Left forelimb (tissue), 1 donor: ENCODE results near the gene MDFIC.
A peak's percentile ranks its signal among the peaks of the same experiment; 100 is the strongest.
"Not testable (repeated sequence)": the region's sequence is repeated elsewhere in the genome, so short reads cannot be mapped to it uniquely, and the experiment has no call there.

Source experiments
- DNase-seq: peaks from one replicate; pipeline ENCODE4 v3.0.0-alpha.2; 2018; ENCODE audit warnings: low spot score

MDFIC gene

DNA sequence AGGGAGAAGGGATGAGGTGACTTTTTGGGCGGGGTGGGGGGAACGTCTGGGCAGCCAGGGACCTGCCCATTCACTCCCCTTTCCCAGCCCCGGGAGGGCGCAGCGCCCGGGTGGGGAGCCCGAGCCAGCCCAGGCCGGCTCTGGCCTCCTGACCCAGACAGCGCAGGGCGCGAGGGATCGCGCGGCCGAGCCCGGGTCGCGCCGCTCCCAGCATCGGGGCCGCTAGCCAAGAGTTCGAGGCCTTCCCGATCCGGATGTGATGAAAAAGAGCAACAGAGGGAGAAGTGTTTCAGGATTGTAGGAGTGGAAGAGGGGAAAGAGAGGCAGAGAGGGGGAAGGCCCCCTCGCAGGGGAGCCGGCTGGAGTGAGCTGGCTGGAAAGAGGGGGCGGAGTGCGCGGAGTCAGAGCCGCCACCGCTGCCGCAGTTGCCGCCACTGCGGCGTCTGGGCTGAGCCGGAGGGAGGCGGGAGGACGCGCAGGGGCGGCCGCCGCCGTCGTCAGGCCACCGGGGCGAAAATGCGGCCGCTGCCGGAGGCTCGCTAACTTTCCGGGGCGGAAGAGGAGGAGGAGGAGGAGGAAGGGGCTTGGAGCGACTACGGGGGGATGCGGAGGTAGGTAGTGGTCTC lies at the start of gene MDFIC:
Gene MDFIC, plus strand, starts transcription at position 69 of the 626 bp plus-strand sequence. CDS start 940 bp downstream, outside the sequence.
- DNase-seq = peak; percentile 86

DNA sequence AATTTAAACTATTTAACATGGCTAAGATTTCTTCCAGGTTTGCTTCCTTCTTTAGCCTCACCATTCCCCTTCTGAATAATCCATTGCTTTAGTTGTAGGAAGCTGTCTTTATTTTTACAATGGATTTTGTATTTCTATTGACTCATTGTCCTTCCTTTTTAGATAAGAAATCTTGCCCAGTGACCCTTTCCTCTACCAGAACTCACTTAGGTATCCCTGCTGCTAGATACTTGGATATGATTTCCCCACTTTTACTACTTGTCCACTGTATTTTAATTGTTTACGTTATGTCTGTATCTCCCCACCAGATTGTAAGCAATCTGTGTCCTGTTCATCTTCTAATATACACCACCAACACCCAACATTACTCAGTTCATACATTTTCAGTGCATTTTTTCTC lies 47.7 kb upstream of the MDFIC start:
- DNase-seq = no peak

DNA sequence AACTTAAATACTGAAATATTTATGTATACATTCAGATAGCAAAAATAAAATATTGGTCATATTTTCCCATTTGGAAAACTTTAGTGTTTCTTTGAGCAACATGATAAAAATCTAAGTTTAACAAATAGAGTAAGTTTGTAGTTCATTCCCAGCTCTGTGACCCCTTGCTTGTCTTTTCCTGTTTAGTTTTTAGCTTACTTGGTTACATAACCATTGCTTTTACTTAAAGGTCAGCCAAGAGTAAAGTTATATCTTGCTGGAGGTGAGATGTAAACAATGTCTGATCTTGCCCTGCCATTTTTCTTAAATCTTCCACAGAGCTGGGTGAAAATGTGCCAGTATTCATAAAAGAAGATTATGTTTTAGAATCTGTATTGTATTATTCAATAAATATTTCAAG lies 46.7 kb upstream of the MDFIC start:
- DNase-seq = no peak

DNA sequence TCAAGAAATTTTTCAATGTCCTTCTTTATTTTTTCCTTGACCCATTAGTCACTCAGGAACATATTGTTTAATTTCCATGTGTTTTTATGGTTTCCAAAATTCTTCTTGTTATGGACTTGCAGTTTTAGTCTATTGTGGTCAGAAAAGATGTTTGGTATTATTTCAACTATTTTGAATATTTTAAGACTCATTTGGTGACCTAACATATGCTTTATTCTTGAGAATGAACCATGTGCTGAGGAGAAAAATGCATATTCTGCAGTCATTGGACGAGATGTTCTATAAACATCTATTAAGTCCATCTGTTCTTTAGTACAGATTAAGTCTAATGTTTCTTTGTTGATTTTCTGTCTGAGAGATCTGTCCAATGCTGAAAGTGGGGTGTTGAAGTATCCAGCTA lies 42.3 kb upstream of the MDFIC start:
- no peak for DNase-seq

- DNase-seq = no peak
Observed at GRCh38 chr7:114885836-114886235, 36.1 kb upstream of the MDFIC start.

GRCh38 chr7:114886241-114886640 lies 35.7 kb upstream of the MDFIC start:
- DNase-seq = no peak

- not testable (repeated sequence) for DNase-seq
Observed at GRCh38 chr7:114889116-114889515, 32.8 kb upstream of the MDFIC start.

- no peak for DNase-seq
Observed at GRCh38 chr7:114889646-114890285, 32.1 kb upstream of the MDFIC start.

DNA sequence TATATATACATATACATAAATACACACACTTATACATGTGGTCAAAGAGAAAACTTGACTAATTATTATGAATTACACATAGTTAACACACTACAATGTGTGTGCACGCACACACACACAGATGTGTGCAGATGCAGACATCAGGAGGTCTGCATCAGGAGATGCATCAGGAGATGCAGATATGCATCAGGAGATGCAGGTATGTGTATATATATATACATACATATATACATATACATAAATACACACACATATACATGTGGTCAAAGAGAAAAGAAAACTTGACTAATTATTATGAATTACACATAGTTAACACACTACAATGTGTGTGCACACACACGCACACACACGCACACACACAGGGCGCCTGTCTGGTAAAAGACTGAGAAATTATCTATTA lies 31.3 kb upstream of the MDFIC start:
- no peak for DNase-seq

DNA sequence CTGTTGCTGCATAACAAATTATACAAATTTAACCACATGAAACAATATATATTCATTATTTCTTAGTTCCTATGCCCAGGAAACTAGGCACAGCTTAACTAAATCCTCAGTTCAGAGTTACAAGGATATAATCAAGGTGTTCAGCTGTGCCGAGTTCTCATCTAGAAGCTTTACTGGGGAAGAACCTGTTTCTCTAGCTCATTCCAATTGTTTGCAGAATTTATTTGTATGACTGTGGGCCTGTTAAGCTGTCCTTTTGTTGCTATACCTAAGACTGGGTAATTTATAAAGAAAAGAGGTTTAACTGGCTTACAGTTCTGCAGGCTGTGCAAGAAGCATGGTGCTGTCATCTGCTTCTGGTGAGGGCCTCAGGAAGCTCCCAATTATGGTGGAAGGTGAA lies 21.8 kb upstream of the MDFIC start:
- DNase-seq = no peak

GRCh38 chr7:114901771-114902170 lies 20.1 kb upstream of the MDFIC start:
- DNase-seq = no peak

DNA sequence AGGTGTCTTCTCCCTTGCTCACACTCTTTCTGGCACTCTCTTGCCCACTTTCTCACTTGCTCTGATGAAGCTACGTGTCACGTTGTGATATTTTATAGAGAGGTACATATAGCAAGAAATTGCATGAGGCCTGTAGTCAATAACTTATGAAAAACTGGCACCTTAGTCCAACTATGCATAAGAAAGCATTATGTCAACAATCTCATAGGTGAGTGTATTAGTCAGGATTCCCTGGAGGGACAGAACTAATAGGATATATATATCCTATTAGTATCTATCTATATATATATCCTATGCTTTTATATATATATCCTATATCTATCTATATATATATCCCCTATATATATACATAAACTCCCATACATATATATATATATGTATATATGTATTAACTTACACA lies 18.8 kb upstream of the MDFIC start:
- DNase-seq = no peak

- no peak for DNase-seq
Observed at GRCh38 chr7:114910787-114911186, 11.1 kb upstream of the MDFIC start.

- no peak for DNase-seq
Observed at GRCh38 chr7:114911411-114911810, 10.5 kb upstream of the MDFIC start.

- no peak for DNase-seq
Observed at GRCh38 chr7:114916261-114916892, 5.5 kb upstream of the MDFIC start.

DNA sequence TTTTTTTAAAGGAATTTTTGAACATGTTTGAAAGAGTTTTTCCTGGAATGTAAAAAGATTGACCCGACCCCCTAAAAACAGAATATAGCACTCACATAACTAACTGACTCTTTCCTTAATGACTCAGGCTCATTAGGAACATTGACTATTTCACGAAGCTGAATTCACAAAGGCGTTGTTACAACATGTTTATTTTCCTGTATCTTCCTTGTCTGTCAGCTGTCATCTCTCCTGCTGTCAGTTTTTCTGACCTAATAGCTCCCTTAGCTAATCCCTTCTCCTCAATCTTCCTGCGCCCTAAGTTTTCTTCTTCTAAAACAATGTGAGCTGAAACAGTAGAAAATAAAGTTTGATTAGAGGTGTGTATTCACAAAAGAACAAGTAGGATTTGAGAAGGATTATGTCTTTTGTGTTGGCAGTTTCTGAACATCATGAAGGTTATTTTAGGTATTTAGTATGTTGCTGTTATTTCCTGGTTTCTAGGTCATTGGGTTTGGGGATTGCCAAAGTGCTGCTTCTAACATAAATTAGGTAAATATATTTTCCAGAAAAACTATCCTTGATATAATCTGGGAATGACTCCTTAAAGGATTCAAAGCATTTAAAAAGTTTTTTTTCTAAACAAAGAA lies 4.6 kb upstream of the MDFIC start:
- DNase-seq = no peak

GRCh38 chr7:114919587-114919986 lies 2.3 kb upstream of the MDFIC start:
- DNase-seq = no peak

- DNase-seq = no peak
Observed at GRCh38 chr7:114921631-114922025, 266 bp upstream of the MDFIC start.

- DNase-seq = peak; percentile 82
Observed at GRCh38 chr7:114922652-114923402, 933 bp downstream of the MDFIC start.

- DNase-seq = no peak
Observed at GRCh38 chr7:114923403-114923713, 1.5 kb downstream of the MDFIC start.

DNA sequence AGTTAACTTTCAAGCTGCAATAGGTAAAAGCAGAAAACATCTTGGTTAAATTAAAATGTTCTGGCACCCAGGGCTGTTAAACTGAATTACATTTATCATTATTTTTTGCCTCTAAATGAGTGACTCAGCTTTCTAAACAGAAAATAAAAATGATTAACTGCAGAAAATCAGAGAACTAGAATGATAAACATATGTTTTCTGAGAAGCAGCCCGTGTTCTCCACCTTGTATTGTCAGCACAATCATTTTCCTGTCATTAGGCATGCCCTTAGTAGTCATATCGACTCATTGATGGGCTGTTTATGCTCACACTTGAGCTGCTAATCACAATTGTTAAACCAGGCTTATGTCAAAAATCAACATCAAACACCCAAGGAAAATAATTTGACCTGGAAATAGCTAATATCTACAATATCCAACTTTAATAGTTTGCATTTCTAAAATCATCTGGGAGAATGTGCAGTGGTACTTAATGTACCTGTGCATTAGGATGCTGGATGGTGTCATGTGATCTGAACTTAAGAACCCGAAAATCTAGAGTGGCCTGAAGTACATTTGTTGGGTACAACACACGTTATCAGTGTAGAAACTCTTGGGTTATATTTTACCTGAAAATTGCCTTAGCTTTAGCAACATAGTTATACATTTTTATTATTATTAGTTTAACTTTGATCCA lies 2.3 kb downstream of the MDFIC start:
- DNase-seq = no peak

DNA sequence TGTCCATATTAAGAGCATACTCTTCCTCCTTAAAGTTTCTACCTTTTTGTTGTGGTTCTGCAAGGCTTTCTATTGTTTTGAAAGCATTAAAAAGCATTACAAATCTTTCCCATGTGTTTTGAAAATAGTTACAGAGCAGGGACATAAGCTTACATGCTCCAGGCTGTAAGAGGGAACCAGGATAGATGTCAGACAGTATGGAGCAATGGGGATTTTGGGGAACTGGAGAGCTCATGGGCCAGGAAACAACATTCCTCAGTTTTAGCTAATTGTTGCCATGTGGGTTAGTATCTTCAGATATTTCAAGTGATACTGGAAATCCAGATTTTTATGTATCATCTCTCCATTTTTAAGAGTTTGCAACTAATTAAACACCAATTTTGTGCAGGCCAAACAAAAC lies 3.5 kb downstream of the MDFIC start:
- no peak for DNase-seq
